GM19043 (cell line): ENCODE measurements around the gene CIB4.

Source experiments
- ATAC-seq: cut with Tn5 transposase; IDR thresholded peaks from one replicate; pipeline ENCODE4 v1.9.1; 2021; ENCODE audit warnings: low read depth; ENCODE audit not compliant: unreplicated experiment

Gene CIB4

DNA sequence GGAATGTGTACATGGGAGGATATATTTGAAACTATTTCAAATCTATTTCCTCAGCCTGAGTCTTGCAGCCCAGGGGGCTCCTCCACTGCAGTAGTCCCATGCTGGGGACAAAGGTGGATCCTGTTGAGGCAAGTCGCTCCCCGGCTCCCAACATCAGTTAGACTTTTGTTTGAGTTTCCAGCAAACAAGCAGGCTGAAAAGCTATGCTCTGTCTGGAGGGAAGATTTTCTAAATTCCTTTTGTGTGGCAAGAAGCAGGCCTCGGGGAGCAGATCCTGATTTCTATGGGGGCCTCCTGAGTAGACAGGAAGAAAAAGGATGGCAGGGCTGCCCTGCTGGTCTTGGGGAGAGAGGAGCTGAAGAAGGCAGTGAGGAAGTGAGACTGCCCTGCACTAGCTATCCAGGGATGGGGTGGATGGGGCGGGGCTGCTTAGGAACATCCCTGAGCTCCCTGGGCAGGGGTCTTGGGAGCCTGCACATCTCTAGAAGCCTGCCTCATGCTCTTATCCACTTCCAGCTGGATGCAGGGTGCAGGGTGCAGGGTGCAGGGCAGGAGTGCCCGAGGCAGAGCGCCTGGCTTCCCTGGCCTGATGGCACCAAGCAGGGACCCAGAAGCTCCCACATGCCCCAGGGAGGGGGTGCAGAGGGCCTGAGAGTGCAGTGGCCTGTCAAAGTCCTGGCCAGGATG is 6.0 kb upstream of the CIB4 start:
- ATAC-seq = no peak

DNA sequence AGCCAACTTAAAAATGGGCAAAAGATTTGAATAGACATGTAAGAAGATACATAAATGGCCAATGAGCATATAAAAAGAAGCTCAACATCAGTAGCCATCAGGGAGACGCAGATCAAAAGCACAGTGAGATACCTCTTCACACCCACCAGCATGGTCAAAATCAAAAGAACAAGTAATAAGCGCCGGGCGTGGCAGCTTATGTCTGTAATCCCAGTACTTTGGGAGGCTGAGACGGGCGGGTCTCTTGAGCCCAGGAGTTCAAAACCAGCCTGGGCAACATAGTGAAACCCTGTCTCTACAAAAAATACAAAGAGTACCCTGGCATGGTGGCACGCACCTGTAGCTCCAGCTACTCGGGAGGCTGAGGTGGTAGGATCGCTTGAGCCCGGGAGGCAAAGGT is 4.6 kb upstream of the CIB4 start:
- no peak for ATAC-seq

DNA sequence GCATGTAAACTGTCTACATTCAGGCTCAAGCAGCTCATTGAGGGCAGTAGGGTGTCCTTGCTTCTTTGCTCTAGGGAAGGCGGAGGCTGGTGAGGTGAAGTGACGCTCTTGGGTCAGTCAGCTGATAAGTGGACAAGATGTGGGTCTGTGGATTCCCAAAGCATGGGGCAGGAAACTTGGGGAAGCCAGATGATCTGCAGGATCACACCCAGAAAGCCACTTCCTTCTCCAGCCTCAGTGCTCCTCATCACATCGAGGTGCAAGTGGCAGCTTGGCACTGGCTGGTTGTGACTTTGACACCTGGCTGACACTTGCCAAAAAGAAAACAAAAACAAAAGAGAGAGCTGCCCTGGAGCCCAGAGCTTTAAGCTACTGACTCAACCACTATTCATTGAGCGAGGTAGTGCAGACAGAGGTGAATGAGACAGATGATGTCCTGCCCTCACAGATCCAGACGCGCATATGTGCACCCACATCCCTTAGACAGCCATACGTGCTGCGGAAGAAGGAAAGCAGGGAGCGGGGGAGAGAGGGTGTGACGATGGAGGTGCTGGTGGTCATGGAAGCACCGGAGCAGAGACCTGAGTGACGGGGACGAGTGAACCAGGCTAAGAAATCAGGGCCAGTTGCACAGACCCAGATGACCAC is 3.1 kb upstream of the CIB4 start:
- no peak for ATAC-seq

DNA sequence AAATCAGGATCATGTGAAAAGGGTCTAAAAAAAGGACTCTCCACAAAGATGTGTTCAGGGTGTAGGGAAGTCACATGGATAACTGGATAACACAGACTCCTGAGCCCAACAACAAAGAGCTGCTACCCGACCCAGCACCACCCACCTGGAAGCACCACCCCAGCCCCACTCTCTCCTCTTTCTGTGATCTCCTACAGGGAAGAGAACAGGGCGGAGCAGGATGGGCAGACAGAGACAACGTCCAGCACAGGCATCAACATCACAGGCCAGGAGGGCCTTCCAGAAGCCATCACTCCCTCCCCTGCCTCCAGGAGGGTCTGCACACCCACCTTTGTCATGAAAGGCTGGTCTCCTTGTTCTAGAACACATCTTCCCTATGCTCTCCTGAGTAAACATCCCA is 1.3 kb upstream of the CIB4 start:
- ATAC-seq = no peak

DNA sequence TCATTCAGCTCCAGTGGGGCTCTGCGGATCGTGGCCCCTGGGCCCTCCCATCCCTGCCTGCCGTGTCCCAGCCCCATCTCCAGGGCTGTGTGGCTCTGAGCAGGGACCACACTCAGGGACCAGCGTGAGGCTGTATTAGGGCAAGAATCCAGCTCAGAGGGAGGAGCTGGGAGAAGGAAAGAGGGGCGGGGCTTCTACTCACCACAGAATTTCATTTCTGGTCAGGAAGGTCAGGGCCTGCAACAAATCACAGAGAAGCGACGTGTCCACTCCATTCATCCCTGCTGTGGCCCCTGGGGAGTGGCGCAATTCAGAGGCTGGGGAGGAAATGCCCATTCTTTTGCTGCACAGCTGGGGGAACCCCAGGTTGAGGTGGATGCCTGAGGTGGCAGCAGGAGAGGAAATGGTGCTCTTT is 828 bp downstream of the CIB4 start:
- no peak for ATAC-seq

DNA sequence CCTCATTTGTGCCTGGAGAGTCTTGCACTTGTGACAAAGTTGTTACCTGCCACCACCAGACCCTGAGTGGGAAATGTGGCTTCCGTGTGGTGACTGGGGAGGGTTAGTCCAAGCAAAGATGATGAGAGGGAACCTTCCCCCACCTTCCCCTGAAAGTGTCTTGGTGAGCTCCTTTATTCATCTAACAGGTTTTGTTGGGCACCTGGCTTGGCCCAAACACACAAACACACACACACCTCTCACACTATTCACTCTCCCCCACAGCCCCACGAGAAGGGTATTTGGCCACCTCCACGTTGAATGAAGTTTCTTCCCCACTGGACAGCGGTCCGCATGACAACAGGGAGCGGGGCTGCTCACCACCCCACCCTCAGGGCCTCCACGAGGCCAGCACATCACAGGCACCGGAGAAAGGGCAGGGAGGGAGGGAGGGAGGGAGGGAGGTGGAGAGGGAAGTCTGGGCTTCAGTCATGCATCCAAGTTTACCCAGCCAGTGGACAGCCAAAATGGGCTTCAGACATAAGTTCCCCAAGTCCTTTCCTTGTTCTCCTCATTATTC is 1.4 kb downstream of the CIB4 start:
- no peak for ATAC-seq

DNA sequence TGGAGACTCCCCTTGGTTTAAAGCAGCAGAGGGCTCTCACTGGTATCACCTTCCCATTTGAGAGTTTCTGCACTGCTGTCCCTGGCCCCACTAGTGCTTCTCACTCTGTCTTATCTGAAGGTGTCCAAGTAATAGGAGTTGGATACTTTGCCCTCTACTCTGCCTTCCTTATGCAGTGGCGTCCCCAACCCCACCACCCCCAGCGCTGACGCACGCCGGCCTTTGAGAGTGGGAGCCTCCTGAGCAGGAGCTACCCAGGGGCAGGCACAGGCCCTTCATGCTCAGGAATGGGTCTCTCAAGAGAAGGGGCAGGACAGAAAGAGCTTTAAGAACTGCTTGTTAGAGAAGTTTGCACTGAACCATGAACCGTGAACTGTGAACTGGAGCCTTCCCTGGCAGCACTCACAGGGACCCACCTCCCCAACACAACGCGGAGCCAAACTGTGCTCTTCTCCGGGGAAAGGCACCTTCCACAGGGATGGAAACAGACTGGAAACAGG is 3.3 kb downstream of the CIB4 start:
- no peak for ATAC-seq

DNA sequence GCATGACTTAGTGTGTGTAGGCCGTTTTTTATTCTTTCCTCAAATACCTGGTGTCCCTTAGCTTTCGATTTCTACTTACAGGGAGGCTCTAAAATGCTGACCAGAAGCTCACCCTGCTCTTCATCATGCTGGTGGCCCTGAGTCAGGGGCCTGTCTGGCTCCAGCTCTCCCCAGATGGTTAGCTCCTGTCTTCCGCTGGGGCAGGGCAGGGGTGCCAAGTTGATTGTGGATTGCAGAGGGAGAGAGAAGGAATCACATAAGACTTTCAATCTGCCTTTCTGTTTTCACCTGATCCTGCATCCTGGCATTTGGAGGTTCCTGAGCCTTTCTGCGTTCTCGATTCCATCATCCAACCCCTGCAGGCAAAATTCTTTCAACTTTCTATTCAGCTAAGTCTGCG is 4.2 kb downstream of the CIB4 start:
- no peak for ATAC-seq

DNA sequence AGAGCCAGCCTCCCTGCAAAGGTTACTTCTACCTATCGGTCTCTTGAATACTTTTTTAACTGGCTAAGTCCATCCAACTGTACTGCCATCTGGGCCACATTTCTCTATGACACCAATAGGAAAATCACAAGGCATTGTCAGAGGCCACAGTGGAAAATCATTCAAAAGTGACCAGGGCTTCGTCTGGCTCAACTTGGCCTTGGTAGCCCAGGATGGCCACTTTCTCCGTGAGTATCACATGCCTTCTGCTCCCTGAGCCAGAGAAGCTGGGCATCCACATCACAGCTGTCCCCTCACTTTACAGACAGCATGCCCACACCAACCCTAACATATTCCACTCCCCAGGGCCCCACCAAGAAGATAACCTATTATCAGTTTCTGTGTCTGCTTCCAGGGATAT is 5.8 kb downstream of the CIB4 start:
- ATAC-seq = no peak

DNA sequence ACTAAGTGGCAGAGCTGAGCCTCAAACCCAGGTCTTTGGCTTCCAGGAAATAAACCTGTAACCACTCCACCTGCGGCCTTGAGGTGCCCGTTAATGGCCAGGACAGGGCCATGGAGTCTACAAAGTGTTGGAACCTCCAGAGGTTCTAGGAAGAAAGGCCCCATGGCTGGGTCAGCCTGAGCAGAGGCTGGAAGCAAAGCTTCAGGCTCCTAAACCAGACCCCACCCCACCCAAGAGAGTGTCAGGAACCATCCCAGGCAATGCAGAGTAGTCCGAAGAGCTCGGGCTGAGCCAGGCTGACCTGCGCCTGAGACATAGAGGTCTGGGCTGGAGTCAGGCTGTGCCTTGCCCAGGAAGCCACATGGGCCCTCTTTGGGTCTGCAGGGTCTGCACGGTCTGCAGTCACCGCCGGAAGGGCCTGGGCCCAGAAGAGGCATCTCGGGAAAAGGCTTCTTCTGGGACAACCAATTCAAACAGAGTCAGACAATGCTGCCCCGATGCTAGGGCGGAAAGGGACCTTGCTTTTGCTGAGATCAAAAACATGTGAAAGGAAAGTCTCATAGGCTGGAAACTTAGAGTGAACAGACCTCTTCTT is 6.4 kb downstream of the CIB4 start:
- no peak for ATAC-seq

DNA sequence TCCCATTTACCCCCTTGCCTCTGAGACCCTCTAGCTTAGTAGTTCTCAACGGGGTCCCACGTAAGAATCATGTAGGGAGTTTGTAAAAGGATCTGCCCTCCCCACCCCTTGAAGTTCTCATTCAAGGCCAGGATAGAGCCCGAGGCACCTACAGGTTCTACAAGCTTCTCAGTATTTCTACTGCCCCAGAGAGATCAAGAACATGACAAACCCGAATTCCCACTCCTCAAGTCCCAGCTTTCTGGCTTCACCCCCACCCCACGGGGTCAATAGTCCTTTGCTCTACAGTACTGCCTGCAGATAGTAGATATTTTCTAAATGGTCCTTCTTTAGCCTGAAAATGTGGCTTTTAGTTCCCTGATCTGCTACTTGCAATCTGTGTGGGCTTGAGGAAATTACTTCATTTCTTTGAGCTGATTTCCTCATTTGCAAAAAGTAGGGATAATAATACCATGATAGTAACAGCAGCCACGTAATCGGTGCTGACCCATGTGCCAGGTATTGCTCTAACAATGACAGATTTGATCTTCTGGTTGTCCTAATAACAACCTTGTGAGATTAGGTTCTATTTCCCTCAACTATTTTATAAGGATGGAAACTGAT is 7.1 kb downstream of the CIB4 start:
- ATAC-seq = no peak

DNA sequence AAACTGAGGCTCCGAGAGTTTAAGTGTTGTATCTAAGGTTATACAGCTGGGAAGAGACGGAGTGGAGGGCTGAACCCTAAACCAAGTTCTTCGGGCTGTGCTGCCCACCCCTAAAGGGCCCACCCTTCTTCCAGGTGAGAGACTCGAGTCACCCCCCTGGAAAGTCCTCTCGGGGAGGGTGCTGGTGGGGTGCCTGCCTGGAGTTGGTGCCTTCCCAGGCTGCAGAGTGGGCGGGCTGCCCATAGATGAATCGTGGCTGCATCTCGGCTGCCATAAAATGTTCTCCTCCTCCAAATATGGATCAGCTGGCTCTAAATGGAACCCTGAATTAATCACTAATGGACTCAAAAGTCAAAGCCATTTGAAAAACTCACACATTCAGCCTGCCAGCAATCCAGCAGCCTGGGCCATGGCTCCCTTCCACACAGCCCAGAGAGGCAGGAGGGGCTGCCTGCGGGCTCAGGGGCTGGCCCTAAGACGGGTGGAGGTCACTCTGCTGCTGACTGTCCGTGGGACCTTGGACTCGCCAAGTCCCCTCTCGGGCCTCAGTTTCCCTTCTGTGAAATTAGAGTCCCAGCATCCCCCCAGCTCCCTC is 7.7 kb downstream of the CIB4 start:
- ATAC-seq = no peak

DNA sequence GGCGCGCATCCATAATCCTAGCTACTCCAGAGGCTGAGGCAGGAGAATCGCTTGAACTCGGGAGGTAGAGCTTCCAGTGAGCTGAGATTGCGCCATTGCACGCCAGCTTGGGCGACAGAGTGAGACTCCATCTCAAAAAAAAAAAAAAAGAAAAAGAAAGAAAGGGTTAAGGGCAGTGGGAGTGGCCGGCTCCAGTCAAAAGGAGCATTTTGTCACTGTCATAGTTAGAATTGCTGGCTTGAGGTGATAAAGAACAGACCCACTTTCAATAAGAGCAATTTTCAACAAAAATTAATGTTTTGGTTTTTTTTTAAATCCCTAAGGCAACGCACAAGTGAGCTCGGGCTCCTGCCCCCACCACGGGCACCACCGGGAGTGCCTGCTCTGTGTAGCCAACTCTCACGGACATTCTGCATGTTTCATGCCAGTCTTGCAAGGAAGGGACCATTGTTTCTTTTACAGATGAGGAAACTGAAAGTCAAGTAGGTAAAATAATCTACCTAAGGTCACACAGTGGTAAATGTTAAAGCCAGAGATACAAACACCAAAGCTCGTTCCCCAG is 8.5 kb downstream of the CIB4 start:
- no peak for ATAC-seq

DNA sequence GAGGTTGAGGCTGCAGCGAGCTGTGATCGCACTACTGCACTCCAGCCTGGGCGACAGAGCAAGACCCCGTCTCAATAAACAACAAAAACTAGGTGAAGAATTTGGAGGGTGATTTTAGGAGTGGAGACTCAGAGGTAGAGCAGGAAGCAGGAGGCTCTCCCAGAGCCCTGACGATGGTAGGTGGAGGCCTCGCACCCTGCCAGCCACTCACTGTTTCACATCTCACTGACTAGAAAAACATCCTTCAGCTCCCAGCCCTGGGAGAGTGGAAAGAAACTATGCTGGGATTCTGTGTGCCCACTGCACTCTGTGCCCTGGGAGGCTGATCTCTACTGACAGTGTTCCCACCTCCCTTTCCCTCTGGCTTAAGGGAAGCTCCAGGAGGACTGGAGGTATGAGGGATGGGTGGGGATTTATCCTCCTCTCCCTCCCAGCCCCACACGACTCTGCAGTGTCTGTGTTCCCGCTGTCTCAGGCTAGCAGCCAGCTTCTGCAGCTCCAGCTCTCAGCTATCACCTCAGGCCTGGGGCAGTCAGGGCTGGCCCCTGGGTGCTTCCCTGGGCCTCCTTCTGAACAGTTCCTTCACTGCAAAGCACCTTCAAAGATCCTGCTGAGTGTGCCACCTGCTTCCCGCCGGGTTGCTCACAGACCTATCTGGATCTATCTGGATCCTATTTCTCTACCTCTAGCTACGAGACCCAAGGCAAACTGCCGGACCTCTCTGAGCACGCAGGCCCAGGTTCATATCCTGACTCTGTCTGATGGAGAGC is 9.6 kb downstream of the CIB4 start:
- no peak for ATAC-seq

DNA sequence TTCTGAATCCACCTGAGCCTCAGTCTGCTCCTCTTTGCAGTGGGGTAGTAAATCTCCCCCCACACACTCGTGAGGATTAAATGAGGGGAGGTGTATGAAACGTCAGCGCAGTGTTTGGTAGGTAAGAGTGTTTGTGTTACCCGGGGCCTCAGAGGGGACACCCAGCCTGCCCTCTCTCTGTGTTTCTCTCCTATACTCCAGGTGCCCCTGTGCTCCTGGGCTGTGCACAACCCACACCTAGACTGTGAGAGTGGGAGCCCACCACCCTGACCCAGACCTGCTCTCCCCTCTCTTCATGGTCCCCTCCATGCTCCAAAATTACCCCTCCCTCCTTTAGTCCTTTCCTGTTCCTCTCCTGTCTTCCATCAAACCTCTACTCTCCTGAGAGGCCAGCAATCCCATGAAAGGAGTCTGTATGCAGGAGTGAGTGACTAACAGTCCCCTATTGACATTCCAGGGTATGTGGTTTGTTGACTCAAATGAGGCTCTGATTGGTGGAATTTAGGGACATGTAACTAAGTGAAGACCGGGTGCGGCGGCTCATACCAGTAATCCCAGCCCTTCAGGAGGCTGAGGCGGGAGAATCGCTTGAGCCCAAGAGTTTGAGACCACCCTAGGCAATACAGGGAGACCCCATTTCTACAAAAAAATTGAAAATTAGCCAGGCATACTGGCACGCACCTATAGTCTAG is 10.4 kb downstream of the CIB4 start:
- no peak for ATAC-seq

DNA sequence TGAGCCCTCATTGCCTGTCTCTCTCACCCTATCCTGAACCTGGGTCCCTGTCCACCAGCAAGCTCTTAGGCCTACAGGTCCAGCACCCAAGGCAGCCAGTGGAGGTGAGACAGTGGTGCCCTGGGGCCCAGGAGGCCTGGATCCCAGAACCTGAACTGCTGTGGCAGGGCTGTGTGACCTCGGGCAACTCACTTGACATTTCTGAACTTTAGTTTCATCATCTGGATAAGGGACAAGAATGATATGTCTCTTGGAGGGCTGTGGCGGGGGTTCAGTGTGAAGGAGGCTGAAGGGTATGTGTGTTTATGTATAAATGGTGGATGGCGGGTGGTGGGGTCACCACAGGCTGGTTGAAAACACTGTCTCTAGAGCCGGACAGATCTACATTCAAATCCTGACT is 10.9 kb downstream of the CIB4 start:
- no peak for ATAC-seq

DNA sequence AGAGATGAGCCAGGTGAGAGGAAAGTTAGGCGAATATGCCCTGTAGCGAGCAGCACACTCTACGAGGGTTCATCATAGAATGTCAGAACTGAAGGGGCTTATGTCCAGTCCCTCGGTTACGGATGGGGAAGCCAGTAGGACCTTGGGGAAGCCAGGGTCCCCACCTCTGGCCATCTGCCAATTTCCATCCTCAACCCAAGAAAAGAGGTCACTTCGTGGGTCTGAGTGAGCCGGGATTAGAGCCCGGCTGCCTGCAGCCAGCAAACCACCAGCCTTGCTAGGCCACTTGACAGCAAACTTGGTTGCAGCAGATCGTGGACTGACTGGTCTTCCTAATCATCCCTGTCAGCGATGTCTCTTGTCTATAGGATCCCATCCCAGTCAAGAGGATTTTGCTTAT is 11.4 kb downstream of the CIB4 start:
- ATAC-seq = no peak

DNA sequence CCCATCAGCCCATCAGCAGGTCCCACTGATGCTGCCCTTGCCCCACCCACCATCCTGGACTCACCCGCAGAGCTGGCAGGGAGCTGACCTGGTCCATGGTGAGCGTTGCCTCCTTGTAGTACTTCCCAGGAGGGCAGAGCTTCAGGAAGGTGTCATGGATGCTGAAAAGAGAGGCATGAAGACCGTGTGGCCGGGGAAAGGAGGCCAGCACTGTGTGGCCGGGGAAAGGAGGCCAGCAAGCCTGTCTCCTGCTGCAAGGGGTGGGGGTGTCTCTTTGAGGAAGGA is 11.9 kb downstream of the CIB4 start:
- no peak for ATAC-seq

DNA sequence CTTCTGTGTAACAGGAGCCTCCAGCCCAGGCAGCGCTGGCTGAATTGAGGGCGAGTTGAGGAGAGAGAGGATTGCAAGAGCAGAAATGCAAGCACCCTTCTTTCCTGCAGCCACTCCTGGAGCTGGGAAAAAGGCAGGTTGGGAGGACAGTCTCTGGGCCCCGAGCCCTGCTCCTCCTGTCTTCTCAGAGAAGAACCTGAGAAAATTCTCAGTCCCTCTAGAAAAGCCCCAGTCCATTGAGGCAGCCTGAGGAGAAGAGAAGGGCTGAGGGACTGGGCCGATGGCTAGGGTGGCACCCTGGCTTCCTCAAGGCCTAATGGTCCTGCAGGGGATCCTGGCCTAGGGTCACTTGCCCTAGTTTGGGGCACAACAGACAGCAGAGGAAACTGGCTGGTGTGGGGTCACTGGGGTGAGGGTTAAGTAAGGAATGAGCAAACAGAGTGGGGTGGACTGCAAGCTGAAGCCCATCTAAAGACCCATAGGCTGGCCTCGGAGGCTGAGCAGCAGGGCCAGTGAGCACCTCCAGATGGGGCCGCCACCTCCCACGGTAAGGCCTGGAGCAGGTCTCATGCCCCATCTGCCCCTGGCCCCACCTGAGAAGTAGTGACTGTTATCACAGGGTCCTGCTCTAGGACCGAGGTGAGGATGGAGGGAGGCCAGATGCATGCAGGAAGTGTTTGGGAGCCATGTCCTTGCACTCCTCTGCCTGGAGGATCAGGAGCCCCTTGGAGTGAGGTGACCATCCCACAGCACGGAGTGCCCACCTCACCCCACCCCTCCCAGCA is 12.4 kb downstream of the CIB4 start:
- ATAC-seq = no peak
